ENCODE data around the gene ZNF319. TPM values are rescaled to one million over a fixed set of nuclear protein-coding genes. Genes with fewer than 3 reads are reported as not detected.

The ZNF319 gene
- total RNA-seq, 1 experiment from 2014 or later: 5.5 TPM

DNA sequence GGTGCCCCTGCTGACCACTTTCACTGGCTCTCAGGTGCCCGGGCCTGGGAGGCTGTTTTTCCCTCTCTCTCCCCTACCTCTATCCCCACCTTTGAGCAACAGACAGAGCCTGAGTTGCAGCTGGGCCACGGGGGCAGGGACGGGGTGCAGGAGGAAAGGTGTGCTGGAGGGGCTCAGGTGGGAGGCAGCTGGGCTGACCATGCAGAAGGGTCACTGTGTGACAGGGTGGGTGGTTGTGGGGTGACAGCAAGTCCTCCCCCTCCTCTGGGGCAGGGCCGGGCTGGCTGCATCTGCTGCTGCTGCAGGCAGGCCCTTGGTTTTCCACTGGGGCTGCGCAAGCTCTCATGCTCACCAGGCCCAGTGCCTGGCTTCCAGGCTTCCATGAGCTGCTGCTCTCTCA lies 6.6 kb downstream of the ZNF319 start (continued):
- TF ChIP-seq, protein P1, sequence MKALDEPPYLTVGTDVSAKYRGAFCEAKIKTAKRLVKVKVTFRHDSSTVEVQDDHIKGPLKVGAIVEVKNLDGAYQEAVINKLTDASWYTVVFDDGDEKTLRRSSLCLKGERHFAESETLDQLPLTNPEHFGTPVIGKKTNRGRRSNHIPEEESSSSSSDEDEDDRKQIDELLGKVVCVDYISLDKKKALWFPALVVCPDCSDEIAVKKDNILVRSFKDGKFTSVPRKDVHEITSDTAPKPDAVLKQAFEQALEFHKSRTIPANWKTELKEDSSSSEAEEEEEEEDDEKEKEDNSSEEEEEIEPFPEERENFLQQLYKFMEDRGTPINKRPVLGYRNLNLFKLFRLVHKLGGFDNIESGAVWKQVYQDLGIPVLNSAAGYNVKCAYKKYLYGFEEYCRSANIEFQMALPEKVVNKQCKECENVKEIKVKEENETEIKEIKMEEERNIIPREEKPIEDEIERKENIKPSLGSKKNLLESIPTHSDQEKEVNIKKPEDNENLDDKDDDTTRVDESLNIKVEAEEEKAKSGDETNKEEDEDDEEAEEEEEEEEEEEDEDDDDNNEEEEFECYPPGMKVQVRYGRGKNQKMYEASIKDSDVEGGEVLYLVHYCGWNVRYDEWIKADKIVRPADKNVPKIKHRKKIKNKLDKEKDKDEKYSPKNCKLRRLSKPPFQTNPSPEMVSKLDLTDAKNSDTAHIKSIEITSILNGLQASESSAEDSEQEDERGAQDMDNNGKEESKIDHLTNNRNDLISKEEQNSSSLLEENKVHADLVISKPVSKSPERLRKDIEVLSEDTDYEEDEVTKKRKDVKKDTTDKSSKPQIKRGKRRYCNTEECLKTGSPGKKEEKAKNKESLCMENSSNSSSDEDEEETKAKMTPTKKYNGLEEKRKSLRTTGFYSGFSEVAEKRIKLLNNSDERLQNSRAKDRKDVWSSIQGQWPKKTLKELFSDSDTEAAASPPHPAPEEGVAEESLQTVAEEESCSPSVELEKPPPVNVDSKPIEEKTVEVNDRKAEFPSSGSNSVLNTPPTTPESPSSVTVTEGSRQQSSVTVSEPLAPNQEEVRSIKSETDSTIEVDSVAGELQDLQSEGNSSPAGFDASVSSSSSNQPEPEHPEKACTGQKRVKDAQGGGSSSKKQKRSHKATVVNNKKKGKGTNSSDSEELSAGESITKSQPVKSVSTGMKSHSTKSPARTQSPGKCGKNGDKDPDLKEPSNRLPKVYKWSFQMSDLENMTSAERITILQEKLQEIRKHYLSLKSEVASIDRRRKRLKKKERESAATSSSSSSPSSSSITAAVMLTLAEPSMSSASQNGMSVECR (CRISPR knock-in tag; IDR thresholded peaks at IDR 0.05; ENCODE audit: borderline replicate concordance): no peak
- TF ChIP-seq ETV6 (CRISPR knock-in tag; IDR thresholded peaks at IDR 0.05) (no peak), CBFB (CRISPR knock-in tag; IDR thresholded peaks at IDR 0.05; ENCODE audit: low read depth) (no peak)

DNA sequence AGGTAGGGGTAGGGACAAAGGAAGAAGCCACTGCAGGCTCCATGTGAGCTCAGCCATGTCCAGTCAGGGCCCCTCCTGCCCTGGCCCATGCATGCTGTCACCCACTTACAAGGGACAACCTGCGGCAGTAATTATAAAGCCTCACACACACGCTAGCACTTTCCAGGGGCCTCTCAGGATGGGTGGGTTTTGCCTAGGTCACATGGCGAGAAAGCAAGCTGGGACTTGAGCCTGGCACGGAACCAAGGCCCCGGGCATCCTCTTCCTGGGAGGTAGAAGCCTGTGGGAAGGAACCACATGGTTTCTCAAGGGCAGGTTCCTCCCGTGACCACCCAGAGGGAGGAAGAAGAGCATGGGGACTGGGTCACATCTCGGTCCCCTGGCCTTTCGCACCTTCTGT lies 7.0 kb downstream of the ZNF319 start:
- Mint-ChIP-seq H3K27ac (no peak overlapping the region; the same call in 1 of the 2 replicates), H3K36me3 (peaks cover 4% of the 10 kb centered on the region; the same call in 1 of the 2 replicates), H3K4me1 (peaks cover 15% of the 10 kb centered on the region), H3K4me3 (no peak overlapping the region), H3K27me3 (ENCODE audit: low read depth) (no peaks in the 10 kb centered on the region; the same call in 1 of the 2 replicates), H3K9me3 (no peaks in the 10 kb centered on the region)
- TF ChIP-seq TP53 (CRISPR knock-in tag; IDR thresholded peaks at IDR 0.05): no peak
- TF ChIP-seq NFATC4 (CRISPR knock-in tag; IDR thresholded peaks at IDR 0.05): no peak
- TF ChIP-seq GRHL2 (CRISPR knock-in tag; IDR thresholded peaks at IDR 0.05; ENCODE audit: insufficient replicate concordance, severe bottlenecking): no peak
- TF ChIP-seq, protein P2, sequence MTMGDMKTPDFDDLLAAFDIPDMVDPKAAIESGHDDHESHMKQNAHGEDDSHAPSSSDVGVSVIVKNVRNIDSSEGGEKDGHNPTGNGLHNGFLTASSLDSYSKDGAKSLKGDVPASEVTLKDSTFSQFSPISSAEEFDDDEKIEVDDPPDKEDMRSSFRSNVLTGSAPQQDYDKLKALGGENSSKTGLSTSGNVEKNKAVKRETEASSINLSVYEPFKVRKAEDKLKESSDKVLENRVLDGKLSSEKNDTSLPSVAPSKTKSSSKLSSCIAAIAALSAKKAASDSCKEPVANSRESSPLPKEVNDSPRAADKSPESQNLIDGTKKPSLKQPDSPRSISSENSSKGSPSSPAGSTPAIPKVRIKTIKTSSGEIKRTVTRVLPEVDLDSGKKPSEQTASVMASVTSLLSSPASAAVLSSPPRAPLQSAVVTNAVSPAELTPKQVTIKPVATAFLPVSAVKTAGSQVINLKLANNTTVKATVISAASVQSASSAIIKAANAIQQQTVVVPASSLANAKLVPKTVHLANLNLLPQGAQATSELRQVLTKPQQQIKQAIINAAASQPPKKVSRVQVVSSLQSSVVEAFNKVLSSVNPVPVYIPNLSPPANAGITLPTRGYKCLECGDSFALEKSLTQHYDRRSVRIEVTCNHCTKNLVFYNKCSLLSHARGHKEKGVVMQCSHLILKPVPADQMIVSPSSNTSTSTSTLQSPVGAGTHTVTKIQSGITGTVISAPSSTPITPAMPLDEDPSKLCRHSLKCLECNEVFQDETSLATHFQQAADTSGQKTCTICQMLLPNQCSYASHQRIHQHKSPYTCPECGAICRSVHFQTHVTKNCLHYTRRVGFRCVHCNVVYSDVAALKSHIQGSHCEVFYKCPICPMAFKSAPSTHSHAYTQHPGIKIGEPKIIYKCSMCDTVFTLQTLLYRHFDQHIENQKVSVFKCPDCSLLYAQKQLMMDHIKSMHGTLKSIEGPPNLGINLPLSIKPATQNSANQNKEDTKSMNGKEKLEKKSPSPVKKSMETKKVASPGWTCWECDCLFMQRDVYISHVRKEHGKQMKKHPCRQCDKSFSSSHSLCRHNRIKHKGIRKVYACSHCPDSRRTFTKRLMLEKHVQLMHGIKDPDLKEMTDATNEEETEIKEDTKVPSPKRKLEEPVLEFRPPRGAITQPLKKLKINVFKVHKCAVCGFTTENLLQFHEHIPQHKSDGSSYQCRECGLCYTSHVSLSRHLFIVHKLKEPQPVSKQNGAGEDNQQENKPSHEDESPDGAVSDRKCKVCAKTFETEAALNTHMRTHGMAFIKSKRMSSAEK (CRISPR knock-in tag; IDR thresholded peaks at IDR 0.05; ENCODE audit: borderline replicate concordance): no peak
- TF ChIP-seq ZNF232 (CRISPR knock-in tag; IDR thresholded peaks at IDR 0.05): no peak
- TF ChIP-seq CREM (CRISPR knock-in tag; IDR thresholded peaks at IDR 0.05): no peak
- TF ChIP-seq CREB1 (CRISPR knock-in tag; IDR thresholded peaks at IDR 0.05): no peak
- TF ChIP-seq, protein P3, sequence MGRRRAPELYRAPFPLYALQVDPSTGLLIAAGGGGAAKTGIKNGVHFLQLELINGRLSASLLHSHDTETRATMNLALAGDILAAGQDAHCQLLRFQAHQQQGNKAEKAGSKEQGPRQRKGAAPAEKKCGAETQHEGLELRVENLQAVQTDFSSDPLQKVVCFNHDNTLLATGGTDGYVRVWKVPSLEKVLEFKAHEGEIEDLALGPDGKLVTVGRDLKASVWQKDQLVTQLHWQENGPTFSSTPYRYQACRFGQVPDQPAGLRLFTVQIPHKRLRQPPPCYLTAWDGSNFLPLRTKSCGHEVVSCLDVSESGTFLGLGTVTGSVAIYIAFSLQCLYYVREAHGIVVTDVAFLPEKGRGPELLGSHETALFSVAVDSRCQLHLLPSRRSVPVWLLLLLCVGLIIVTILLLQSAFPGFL (CRISPR knock-in tag; IDR thresholded peaks at IDR 0.05; ENCODE audit: borderline replicate concordance): no peak
- TF ChIP-seq, protein P4, sequence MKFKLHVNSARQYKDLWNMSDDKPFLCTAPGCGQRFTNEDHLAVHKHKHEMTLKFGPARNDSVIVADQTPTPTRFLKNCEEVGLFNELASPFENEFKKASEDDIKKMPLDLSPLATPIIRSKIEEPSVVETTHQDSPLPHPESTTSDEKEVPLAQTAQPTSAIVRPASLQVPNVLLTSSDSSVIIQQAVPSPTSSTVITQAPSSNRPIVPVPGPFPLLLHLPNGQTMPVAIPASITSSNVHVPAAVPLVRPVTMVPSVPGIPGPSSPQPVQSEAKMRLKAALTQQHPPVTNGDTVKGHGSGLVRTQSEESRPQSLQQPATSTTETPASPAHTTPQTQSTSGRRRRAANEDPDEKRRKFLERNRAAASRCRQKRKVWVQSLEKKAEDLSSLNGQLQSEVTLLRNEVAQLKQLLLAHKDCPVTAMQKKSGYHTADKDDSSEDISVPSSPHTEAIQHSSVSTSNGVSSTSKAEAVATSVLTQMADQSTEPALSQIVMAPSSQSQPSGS (CRISPR knock-in tag; IDR thresholded peaks at IDR 0.05; ENCODE audit: borderline replicate concordance, low read depth): no peak
- TF ChIP-seq, protein P5, sequence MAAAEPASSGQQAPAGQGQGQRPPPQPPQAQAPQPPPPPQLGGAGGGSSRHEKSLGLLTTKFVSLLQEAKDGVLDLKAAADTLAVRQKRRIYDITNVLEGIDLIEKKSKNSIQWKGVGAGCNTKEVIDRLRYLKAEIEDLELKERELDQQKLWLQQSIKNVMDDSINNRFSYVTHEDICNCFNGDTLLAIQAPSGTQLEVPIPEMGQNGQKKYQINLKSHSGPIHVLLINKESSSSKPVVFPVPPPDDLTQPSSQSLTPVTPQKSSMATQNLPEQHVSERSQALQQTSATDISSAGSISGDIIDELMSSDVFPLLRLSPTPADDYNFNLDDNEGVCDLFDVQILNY (CRISPR knock-in tag; IDR thresholded peaks at IDR 0.05): no peak
- TF ChIP-seq NFYB (CRISPR knock-in tag; conservative IDR thresholded peaks at IDR 0.05; ENCODE audit: low read depth): no peak
- no peak for TF ChIP-seq ZNF416 (CRISPR knock-in tag; IDR thresholded peaks at IDR 0.05)
- TF ChIP-seq SMAD3 (CRISPR knock-in tag; IDR thresholded peaks at IDR 0.05; ENCODE audit: borderline replicate concordance): no peak
- no peak for TF ChIP-seq TEAD4 (CRISPR knock-in tag; IDR thresholded peaks at IDR 0.05)
- no peak for TF ChIP-seq ZNF396 (CRISPR knock-in tag; IDR thresholded peaks at IDR 0.05; ENCODE audit: borderline replicate concordance)
- ChIA-PET CTCF (interaction anchor here (0.9 to 1.0 kb wide), 3 partner anchors 9 to 130 kb away, joined by 3 to 4 read pairs (median 3); no protein-coding TSS in a partner anchor), POLR2A (interaction anchor here (0.5 to 0.6 kb wide), 2 partner anchors 8 to 85 kb away, joined by 3 read pairs; no protein-coding TSS in a partner anchor)
- no peak for ATAC-seq
- DNase-seq (ENCODE audit: low spot score): no peak
